ENCODE results near the gene TNIP3.

Gene TNIP3

DNA sequence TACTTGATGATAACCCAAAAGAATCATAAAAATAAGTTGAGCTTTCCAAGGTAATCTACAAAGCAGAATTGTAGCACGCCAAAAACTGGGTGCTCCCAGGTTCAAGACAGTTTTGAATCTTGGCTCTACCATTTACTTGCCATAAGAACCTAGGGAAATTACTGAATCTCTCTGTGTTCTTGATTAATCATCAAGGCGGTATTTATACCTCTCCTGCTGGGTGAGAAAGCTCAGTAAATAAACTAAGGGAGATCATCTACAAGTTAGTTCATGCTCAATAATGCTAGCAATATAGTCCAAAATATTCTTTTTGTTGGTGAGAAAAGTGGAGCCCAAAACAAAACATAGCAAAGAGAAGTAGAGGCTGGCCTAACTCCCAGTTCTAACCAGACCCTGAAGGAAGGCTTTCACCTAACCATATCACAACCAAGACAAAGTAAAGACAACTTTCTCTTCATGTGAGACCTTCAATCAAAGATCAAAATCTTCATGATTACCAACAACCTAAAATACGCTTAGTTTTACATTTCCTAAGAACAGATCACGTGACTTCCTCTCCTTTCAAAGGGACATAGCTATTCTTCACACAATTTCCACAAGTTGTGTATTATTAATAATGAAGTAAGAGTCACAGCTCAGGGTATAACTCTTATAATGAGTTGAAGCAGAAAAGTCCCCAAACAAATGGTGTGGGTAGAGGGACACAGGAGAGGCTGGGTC, 34.4 kb downstream of the TNIP3 start:
- DNase-seq = no peak

DNA sequence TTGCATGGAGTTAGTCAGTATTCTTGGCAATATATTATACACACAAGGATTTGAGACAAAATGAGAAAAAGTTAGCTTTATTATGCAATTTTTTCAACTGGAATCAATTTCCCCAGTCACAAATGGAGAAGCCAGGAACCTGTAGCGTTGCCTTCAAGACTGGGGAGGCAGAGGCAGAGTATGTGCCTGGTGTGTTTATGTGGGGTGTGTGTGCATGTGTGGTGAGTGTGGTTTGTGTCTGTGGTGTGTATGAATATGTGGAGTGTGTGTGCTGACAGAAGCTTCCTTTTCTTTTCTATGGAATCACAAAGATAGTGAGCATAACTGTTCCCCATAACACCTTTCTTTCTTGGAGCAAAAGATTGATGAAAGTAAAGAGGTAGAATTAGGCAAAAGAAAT, 37.0 kb downstream of the TNIP3 start:
- DNase-seq = no peak

DNA sequence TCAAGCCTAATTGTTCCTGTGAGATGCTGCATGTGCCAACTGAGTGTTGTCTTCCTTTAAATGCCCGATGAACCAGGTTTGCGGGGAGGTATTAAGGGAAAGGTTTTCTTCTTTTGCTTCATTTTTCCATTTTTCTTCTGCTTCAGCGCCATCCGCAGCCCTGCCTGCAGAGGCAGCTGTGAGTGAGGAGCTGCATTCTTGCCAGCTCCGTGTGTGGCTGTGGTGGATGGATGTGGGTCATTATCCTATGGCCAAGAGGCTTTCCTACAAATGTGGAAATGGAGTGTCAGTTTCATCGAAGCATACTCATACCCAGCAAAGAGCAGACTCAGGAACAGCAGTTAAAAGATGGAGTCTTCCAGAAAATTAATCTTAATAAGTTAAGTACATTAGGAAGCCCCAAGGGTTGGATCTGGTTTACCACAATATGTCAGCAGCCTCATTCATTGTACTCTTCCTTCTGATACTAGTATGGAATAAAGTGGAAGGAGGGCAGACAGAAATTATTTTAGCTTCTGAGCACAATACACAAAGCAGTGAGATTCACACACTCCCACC, 37.6 kb downstream of the TNIP3 start:
- DNase-seq = no peak

DNA sequence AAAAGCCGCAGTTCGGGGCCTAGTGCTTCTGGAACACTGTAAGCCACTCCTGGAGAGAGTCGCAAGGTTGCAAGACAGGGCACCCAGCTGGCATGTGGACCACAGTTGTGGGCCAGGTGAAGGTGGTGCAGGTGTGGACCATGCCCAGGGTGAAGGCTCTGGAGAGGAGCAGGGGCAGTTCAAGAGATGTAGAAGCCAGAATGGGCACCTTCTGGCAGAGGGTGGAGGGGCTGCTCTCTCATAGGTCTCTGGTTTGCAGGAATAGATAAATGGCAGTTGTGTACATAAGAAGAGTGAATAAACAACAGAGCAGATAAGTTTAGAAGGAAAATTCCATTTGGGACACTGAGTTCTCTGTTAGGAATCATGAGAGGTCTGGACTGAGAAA, 38.6 kb downstream of the TNIP3 start:
- DNase-seq = no peak

DNA sequence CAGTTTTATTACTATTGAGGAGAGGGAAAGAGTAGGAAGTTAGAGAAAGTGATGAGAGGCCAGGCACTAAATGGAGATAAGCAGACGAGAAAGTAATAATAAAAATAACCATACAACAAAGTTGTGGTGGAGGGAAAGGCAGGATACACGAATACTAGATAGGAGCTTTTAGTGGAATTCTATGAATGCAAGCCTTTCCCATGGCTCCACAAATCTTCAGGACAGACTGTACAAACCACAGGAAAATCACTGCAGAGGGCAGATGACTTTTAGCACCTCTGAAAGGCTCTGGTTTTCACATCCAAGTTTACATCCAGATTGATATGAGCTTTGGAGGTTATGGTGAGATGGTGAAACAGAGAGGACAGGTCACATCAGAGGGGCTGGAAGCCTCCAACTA, 41.5 kb downstream of the TNIP3 start:
- no peak for DNase-seq

DNA sequence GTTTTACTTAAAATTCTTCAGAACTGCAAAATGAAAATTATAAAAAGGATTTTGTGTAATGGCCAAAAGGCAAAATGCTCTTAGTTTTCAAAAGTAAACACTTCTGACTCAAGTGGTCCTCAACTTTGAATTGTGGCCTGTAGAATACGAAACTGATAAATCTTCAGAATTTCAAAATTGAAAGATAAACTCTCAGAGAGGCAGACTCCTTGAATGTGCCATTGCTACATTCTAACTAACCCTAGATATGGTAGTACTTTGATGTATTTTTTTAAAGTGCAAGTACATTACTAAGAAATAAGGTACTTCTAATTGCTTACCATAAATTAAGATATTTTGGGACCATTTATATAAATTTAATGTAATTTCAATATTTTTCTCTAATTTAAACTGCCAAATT, 44.4 kb downstream of the TNIP3 start:
- DNase-seq = no peak

DNA sequence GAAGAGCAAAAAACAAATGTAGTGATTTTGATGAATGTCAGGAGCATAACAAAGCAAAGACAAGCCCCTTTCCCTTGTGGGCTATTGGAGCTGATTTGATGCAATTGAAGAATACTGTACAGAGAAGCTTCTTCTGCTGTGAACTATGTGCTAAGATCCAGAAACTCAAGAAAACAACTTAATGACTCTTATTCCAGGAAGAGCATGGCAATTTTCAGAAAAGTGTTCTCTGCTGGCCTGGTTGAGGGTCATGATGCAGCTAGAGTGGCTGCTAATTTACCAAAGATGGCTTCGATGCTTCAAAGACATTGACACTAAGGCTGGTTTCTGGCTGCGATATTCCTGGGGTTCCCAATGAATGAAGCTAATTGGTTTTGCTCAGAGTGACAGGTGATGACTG, 45.8 kb downstream of the TNIP3 start:
- DNase-seq = no peak

DNA sequence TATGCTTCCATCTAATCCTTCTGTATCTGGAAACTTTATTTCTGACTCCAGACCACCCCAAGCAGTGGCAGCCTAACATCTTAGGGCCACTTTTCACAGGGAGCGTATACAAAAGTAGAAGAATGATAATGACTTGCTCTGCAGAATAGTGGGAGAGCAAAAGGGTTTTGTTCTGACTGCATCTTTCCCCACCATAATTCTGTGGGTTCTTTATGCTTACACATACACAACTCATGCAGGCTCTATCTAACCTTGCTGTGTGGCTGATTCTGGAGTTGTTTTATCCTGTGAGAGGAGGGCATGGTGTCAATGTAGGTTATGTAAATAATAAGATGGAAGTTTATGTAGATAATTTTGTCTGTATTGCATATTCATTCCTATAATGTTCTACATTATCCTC, 49.4 kb downstream of the TNIP3 start:
- no peak for DNase-seq

DNA sequence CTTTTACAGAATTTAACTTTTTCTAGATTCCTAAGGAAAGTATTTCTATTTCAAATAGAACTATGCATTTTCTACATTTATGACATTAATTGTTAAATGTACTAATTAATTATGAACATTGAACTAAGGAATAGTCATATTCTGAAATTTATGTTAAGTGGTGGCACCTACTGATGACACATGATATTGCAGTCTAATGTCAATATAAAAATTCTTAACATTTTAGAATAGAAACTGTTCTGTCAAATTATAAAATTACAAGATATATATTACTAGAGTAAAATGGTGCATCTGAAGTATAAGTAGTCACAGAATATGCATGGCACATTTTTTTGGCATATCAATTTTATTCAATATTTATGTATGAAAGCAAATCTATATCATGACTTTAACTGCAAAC, 51.6 kb downstream of the TNIP3 start:
- DNase-seq = no peak

DNA sequence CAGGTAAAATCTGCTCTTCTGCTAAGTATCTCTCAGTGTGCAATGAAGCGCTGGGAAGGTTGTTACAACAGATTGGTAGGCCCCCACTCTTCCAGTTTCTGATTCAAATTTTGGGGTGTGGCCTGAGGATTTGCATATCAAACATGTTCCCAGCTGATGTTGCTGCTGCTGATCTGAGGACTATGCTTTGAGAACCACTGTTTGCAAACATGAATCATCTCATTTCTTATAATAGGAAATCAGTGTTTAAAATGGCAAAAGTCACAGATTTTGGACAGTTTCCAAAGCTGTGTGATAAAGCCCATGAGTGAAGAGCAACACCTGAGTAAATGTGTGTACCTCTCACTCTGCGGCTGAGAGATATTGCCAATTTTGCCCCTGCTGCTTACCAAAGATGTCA, 55.6 kb downstream of the TNIP3 start:
- no peak for DNase-seq

DNA sequence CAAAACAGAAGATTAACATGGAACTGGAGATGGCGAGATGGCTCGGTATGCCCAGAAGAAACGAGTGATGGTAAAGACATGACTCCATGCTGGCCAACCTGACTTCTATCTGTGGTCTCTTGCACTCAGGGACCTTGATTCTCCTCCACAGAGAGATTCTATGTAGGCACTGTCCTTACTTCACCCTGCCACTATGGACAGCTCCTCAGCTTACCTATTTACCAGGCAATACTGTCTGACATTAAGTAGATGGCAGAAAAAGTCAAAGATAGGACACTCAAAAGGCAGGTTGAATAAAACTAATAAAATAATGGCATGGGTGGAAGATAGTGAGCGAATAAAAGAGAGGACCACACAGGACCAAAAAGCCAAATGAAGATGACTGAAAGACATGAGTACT, 56.6 kb downstream of the TNIP3 start:
- no peak for DNase-seq

DNA sequence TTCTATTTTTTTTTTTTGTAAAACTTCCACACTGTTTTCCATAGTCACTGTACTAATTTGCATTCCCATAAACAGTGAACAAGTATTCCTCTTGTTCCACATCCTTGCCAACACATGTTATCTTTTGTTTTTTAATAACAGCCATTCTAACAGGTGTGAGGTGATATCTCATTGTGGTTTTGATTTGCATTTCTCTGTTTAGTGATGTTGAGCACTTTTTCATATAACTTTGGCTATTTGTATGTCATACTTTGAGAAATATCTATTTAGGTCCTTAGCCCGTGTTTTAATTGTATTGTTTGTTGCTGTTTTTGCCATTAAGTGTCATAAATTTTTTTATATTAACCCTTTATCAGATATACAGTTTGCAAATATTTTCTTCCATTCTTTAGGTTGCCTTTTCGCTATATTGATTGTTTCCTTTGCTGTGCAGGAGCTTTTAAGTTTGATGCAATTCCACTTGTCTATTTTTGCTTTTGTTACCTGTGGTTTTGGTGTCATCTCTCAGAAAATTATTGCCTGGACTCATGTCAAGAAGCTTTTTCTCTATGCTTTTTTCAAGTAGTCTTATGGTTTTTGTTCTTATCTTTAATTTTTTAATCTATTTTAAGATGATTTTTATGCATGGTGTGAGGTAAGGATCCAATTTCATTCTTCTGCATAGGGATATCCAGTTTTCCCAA, 63.9 kb downstream of the TNIP3 start:
- DNase-seq = no peak

DNA sequence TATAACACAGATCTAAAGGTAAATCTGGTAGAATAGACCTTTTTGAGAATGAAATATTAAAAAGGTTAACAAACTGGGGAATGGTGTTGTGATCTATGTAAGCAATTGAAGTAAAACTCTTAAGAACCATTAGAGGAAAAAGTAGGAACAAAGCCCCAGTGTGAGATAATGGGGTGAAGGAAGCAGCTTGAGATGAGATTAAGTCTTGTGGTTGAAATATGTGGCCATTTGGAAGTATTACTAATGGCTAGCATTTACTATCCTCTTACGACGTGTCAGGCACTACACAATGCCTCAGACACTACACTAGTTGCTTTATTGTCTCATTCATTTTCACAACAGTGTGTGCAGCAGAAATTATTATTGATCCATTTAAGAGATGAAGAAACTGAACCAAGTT, 65.9 kb downstream of the TNIP3 start:
- no peak for DNase-seq

DNA sequence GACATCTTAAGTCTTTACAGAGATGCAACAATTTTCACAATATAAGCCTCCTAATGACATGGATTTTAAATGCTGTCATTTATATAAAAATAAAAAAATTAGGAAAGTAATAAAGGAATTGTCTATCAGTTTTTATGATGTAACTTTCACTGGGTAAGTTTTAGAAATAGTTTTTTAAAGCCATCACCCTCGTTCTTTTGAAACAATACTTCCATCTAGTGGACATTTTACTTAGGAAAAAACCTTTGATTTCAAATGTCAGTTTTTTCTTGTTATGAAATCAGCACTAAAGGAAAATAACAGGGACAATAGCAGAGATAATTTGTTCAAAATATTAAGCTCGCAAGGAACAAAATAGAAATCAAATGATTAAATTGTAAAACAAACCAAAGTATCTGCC, 67.5 kb downstream of the TNIP3 start:
- DNase-seq = no peak

DNA sequence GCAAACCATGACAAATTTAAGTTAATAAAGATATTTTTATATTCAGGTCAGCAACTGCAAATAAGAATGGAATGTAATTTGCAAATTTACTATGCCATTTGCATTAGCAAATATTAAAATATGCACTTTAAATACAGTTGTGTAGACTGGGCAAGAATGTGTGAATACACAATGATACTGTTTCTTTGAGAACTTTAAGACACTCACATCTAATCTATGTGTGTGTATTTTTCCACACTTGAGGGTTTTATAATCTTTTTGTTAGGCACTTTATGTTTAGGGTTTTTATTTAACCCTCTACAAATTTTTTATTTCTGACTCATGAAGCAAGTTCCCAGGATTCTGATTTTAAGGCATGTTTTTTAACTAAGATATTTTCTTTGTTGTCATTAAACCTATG, 67.9 kb downstream of the TNIP3 start:
- DNase-seq = no peak

DNA sequence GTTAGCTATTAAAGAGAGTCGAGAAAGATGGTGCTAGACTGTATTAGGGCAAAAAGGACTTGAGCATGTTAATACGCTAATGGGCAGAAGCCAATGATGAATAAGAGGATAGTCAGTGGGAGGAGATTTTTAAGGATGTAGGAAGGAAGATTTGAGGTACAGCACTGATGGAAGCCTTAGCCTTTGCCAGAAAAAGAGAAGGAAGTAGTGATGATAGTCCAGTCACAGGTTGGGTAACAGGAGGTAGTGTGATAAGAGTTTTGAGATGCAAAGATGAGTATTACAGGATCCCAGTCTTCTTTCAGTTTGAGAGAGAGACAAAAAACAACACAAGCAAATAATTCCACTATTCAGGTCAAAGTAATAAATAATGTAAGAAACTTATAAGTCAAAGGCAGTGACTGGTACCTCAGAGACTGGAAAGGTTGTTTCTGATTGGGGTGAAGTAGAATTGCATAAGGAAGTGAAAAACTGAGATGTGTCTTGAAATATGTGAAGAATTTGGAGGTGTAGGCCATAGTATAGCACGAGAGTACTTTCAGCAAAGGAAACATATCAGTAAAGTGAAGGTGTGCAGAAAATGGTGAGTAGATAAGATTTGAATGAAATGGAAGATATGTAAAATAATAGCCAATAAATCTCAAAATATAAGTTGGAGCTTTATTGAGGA, 69.7 kb downstream of the TNIP3 start:
- no peak for DNase-seq

DNA sequence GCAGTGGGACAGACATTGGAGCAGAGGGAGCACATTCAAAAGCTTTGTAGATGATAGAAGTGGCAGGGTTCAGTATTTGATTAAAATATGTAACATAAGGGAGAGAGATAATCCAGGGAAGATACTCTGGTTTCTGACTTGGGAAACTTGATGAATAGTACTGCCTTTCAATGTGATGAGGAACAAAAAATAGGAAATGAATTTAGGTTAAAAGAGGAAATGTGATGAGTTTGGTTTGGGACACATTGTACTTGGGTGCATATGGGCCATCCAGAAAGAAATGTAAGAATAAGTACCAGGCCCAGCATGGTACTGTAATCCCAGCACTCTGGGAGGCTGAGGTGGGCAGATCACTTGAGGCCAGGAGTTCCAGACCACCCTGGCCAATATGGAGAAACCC, 70.9 kb downstream of the TNIP3 start:
- DNase-seq = no peak

DNA sequence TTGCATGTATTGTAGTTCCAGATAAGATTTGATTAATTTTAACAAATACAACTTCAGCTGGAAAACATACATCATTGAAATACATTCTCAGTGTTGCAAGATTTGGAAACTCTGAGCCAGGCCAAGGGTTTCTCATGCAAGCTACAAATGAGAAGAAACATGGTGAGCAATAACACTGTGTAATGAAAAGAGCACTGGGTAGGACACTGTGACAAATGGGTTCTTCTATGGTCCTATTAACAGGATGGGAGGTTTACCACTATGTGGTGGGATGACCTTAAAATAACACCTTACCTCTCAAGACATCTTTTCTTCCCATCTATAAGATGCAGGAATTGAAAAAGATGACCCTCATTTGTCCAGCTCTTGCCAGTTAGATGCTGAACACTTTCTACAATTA, 72.2 kb downstream of the TNIP3 start:
- no peak for DNase-seq

DNA sequence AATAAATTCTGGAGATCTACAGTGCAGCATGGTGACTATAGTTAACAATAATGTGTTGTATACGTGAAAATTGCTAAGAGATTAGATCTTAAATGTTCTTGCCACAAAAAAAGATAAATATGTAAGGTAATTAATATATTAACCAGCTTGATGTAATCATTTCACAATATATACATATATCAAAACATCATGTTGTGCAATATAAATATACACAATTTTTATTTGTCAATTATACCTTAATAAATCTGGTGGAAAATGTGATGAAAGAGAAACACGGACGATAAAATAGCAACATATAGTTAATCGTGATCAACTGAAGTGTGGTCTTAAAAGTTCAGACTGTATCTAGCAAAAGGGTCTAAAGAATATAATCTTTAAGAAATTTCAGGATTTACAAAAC, 75.3 kb downstream of the TNIP3 start:
- DNase-seq = no peak

All from activated effector memory CD4-positive, alpha-beta T cell treated with anti-CD3 and anti-CD28 coated beads, Interleukin-2, amount 50 U/mL, for 16 hours (primary cell).